OCI-LY7 (cell line): ENCODE results near the gene CD274.

ENCODE experiments used
- EZH2phosphoT487 ChIP-seq: fragments of 200-600 bp; sonication (generic); IDR thresholded peaks from 2 replicates; pipeline ENCODE4 v1.6.1; 2018; ENCODE audit warnings: low read depth, borderline replicate concordance, mild to moderate bottlenecking, mixed run types, antibody characterized with exemption, low read length, moderate library complexity, mixed read lengths
- TF ChIP-seq, protein P1 (sequence below): fragments of 200-600 bp; sonication (generic); conservative IDR thresholded peaks from 2 replicates; pipeline ENCODE4 v1.5.1; 2014; ENCODE audit warnings: mild to moderate bottlenecking, antibody characterized with exemption, low read length, moderate library complexity, mixed read lengths

DNA sequence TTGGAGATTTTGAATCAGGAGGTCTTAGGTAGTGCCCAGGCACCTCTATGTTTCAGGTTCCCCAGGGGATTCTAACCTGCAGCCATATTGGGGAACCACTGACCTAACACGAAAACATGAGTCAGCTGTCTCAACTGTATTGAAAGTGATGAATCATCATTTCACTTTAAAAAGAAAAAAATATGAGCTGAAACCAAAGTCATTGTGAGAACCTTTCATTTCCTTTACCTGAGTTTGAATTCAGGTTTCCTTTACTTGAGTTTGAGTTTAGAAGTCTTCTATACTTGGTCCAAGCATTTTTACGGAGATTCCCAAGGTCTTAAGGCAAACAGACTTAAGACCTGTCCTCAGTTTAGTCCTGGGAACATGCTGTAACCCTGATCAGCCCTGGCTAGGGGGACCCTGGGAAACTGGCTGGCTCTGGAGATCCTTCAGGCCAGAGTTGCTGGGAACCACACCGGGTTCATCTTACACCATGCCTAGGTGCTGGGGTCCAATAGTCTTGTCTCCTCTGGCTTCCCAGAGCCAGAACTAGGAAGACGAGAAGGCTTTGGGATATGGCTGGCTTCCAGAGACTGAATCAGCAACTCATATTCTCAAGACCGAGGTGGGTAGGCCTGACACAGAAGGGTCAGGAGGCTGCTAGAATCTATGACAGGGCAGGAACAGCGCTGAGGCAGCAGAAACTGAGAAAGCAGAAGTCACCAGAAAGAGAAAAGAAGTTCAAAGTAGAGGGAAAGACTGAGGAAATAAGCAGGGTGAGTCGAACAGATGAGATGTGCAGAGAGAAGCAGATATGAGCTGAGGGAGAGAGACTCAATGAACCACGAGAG lies 43.6 kb downstream of the CD274 start:
- TF ChIP-seq, protein P1, sequence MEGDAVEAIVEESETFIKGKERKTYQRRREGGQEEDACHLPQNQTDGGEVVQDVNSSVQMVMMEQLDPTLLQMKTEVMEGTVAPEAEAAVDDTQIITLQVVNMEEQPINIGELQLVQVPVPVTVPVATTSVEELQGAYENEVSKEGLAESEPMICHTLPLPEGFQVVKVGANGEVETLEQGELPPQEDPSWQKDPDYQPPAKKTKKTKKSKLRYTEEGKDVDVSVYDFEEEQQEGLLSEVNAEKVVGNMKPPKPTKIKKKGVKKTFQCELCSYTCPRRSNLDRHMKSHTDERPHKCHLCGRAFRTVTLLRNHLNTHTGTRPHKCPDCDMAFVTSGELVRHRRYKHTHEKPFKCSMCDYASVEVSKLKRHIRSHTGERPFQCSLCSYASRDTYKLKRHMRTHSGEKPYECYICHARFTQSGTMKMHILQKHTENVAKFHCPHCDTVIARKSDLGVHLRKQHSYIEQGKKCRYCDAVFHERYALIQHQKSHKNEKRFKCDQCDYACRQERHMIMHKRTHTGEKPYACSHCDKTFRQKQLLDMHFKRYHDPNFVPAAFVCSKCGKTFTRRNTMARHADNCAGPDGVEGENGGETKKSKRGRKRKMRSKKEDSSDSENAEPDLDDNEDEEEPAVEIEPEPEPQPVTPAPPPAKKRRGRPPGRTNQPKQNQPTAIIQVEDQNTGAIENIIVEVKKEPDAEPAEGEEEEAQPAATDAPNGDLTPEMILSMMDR: no peak
- TF ChIP-seq EZH2phosphoT487: no peak
